ENCODE results near the gene OR13C8. TPM values are rescaled to one million over a fixed set of nuclear protein-coding genes. Genes with fewer than 3 reads are reported as not detected.
"Not testable (repeated sequence)": the region's sequence is repeated elsewhere in the genome, so short reads cannot be mapped to it uniquely, and the experiment has no call there.

OR13C8 gene
- total and polyA plus RNA-seq, 2 of the 8 experiments (the other 6 are each of a cell fraction or from before 2014, with no cell fraction given), result not detected

DNA sequence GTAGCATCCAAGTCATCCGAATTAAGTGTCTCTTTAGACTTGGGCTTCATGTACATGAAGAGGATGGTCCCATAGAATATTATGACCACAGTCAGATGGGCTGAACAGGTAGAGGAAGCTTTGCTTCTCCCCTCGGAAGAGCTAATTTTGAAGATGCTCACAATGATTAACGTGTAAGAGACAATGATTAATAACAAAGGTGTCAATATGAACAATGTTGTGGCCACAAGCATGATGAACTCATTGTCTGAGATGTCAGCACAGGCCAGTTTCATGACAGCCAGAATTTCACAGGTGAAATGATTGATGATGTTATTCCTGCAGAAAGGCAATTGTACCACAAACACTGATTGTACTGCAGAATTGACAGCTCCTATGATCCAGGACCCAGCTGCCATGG is 35.8 kb downstream of the OR13C8 start (continued):
- TF ChIP-seq EP300 (IDR thresholded peaks at IDR 0.05; ENCODE audit: borderline replicate concordance in 1 of 2, low read depth in 2 of 2, low read length in 2 of 2) (no peak), POU5F1 (IDR thresholded peaks at IDR 0.05; ENCODE audit: low read depth, low read length) (no peak), KDM4A (IDR thresholded peaks at IDR 0.05; ENCODE audit: low read depth, low read length, severe bottlenecking) (no peak)

DNA sequence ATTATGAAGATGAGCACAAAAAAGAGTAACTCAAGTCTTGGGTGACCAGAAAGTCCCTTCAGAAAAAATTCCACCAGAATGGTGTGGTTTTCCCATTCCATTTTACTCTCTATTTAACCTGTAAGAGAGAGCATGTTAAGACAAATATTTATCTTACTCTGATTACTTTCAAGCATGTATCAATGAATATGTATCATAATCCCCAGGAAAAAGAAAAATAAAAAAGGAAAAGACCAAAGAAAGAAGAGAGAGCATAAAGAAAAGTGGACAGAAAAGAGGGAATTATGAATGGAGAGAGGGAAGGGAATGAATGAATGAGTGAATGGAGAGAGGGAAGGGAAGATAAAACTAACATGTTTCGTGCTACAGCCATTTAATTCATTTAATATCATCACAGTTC is 36.6 kb downstream of the OR13C8 start, which contains the start of gene OR13C2:
OR13C2 (minus strand) TSS at position 101 of the 400 bp plus-strand sequence; CDS start at position 101, 0 bp downstream.
- H4K20me1 ChIP-seq (replicated peaks in 1 of 2; ENCODE audit: control insufficient read depth in 1 of 2, insufficient read depth in 2 of 2, low read length in 2 of 2); H4K91ac ChIP-seq (replicated peaks; ENCODE audit: insufficient read length, low read length); H3K27ac ChIP-seq (ENCODE audit: low read depth, low read length); H3K23ac ChIP-seq (ENCODE audit: insufficient read length); H3K4me1 ChIP-seq (replicated peaks in 1 of 4; ENCODE audit: control insufficient read depth in 3 of 4, insufficient read depth in 4 of 4, low read length in 3 of 4); H3K79me1 ChIP-seq (ENCODE audit: low read depth, low read length); H2BK12ac ChIP-seq (ENCODE audit: low read depth, low read length); H3K14ac ChIP-seq (ENCODE audit: insufficient read length); H2BK20ac ChIP-seq (ENCODE audit: low read length); H2BK120ac ChIP-seq (replicated peaks; ENCODE audit: low read depth, low read length); POLR2A ChIA-PET (ENCODE audit: partially characterized antibody); H2AK5ac ChIP-seq (ENCODE audit: low read depth, low read length); H3K4me2 ChIP-seq (ENCODE audit: insufficient read depth in 1 of 2, low read depth in 2 of 2, low read length in 2 of 2); H3K9me3 ChIP-seq (ENCODE audit: insufficient read depth in 2 of 2, low read depth in 1 of 2, low read length in 1 of 2); H3K79me2 ChIP-seq (ENCODE audit: control insufficient read depth in 1 of 2, insufficient read depth in 2 of 2, low read length in 2 of 2); H2BK5ac ChIP-seq (ENCODE audit: low read depth, low read length); H3K27me3 ChIP-seq (replicated peaks in 1 of 4; ENCODE audit: control insufficient read depth in 3 of 4, extremely low read depth in 1 of 4, insufficient read depth in 3 of 4, low read length in 3 of 4); FAIRE-seq; H2AFZ ChIP-seq (ENCODE audit: low read length); H3K23me2 ChIP-seq (ENCODE audit: low read depth, low read length); H4K8ac ChIP-seq (ENCODE audit: extremely low read depth, insufficient read depth, low read length); H3K56ac ChIP-seq (replicated peaks; ENCODE audit: insufficient read length, low read depth, low read length); H4K5ac ChIP-seq (ENCODE audit: insufficient read length, low read depth, low read length); H3K4ac ChIP-seq (replicated peaks; ENCODE audit: insufficient read length, low read depth, low read length); DNase-seq (ENCODE audit: low read depth in 1 of 2, low spot score in 2 of 2); H3K18ac ChIP-seq (ENCODE audit: extremely low read depth, low read length); H3K36me3 ChIP-seq (ENCODE audit: control insufficient read depth in 2 of 4, insufficient read depth in 4 of 4, low read length in 3 of 4); H3K4me3 ChIP-seq (ENCODE audit: extremely low read depth in 1 of 4, insufficient read depth in 2 of 4, low read depth in 3 of 4, low read length in 4 of 4); H3K9ac ChIP-seq (replicated peaks in 1 of 4; ENCODE audit: extremely low read depth in 1 of 4, low read depth in 3 of 4, low read length in 3 of 4); CTCF ChIA-PET (ENCODE audit: partially characterized antibody); H2BK15ac ChIP-seq (ENCODE audit: low read length): not testable (repeated sequence)
- 76% methylated on average over 1 of the region's 1 CpG; no CpG with 5 or more reads in 1 of the 2 experiments for WGBS, 2 experiments (ENCODE audit: extremely low coverage in 1 of 2, insufficient coverage in 1 of 2, insufficient read length in 1 of 2, insufficient replicate concordance in 2 of 2, low coverage in 1 of 2, low lambda C conversion rate in 2 of 2, missing lambda C conversion rate in 1 of 2)
